H1 (cell line): Measurements from ENCODE around the gene RAB3GAP1. TPM values are rescaled to one million over a fixed set of nuclear protein-coding genes. Genes with fewer than 3 reads are reported as not detected.

Experiments
- CTCF ChIA-PET: fragments of 300-600 bp; sonication (Branson Sonifier 250); formaldehyde crosslinking; loops from one replicate; lab custom pipeline; 2021; ENCODE audit not compliant: partially characterized antibody; lab: Charles Lee
- POLR2A ChIA-PET: fragments of 300-600 bp; sonication (Branson Sonifier 250); formaldehyde crosslinking; loops from one replicate; lab custom pipeline; 2021; ENCODE audit warnings: inconsistent platforms; ENCODE audit not compliant: partially characterized antibody; lab: Charles Lee
- DNase-seq, 2 experiments: peaks; one replicate each; pipeline versions ENCODE4 v3.0.0 to v3.0.0-alpha.2; 2010 to 2022; ENCODE audit warnings: low spot score in 2 of 2, low read depth in 1 of 2, mixed read lengths in 1 of 2
- FAIRE-seq: peaks from 2 replicates; lab custom pipeline; 2011; peaks lifted over from hg19 to GRCh38; lab: Jason Lieb, UNC
- H2AFZ ChIP-seq: 2 replicates; pipeline ENCODE4 v1.8.1; 2012; ENCODE audit warnings: low read length, inconsistent platforms
- H2AK5ac ChIP-seq: 2 replicates; pipeline ENCODE4 v1.6.1; 2013; ENCODE audit warnings: low read depth, low read length
- H2BK120ac ChIP-seq: replicated peaks from 2 replicates; pipeline ENCODE3; 2013; ENCODE audit warnings: low read depth, low read length, inconsistent platforms
- H2BK12ac ChIP-seq: 2 replicates; pipeline ENCODE4 v1.6.1; 2013; ENCODE audit warnings: low read depth, low read length
- H2BK15ac ChIP-seq: 2 replicates; pipeline ENCODE4 v1.6.1; 2013; ENCODE audit warnings: low read length
- H2BK20ac ChIP-seq: 2 replicates; pipeline ENCODE4 v1.6.1; 2013; ENCODE audit warnings: low read length
- H2BK5ac ChIP-seq: 2 replicates; pipeline ENCODE4 v1.6.1; 2013; ENCODE audit warnings: low read depth, low read length
- H3K14ac ChIP-seq: 2 replicates; pipeline ENCODE4 v1.6.1; 2013; ENCODE audit warnings: inconsistent platforms; ENCODE audit not compliant: insufficient read length
- H3K18ac ChIP-seq: 2 replicates; pipeline ENCODE4 v1.6.1; 2013; ENCODE audit warnings: low read length; ENCODE audit errors: extremely low read depth
- H3K23ac ChIP-seq: 2 replicates; pipeline ENCODE4 v1.6.1; 2013; ENCODE audit warnings: inconsistent platforms; ENCODE audit not compliant: insufficient read length
- H3K23me2 ChIP-seq: 2 replicates; pipeline ENCODE4 v1.6.1; 2013; ENCODE audit warnings: low read depth, low read length
- H3K27ac ChIP-seq: 2 replicates; pipeline ENCODE4 v1.6.1; 2011; ENCODE audit warnings: low read depth, low read length, inconsistent platforms
- H3K27me3 ChIP-seq, 4 experiments: replicated peaks in 1 of 4; 1 replicate in 1 of 4; 2 replicates in 3 of 4; pipeline versions ENCODE4 v1.6.1 to v1.8.1; 2011 to 2013; ENCODE audit warnings: low read length in 3 of 4, mild to moderate bottlenecking in 3 of 4, inconsistent platforms in 2 of 4, mixed read lengths in 2 of 4, moderate library complexity in 1 of 4; ENCODE audit not compliant: control insufficient read depth in 3 of 4, insufficient read depth in 3 of 4; ENCODE audit errors: extremely low read depth in 1 of 4
- H3K36me3 ChIP-seq, 4 experiments: 2 replicates each; pipeline versions ENCODE4 v1.6.1 to v1.8.1; 2011 to 2013; ENCODE audit warnings: mild to moderate bottlenecking in 4 of 4, low read length in 3 of 4, moderate library complexity in 2 of 4, control low read depth in 1 of 4, inconsistent platforms in 1 of 4; ENCODE audit not compliant: insufficient read depth in 4 of 4, control insufficient read depth in 2 of 4
- H3K4ac ChIP-seq: replicated peaks from 2 replicates; pipeline ENCODE3; 2013; ENCODE audit warnings: low read length, low read depth, mixed read lengths, inconsistent platforms; ENCODE audit not compliant: insufficient read length
- H3K4me1 ChIP-seq, 4 experiments: replicated peaks in 1 of 4; 1 replicate in 1 of 4; 2 replicates in 3 of 4; pipeline versions ENCODE4 v1.6.1 to v1.8.1; 2011 to 2013; ENCODE audit warnings: low read length in 3 of 4, inconsistent platforms in 2 of 4, mixed read lengths in 1 of 4; ENCODE audit not compliant: insufficient read depth in 4 of 4, control insufficient read depth in 3 of 4
- H3K4me2 ChIP-seq, 2 experiments: 2 replicates each; pipeline versions ENCODE4 v1.6.1 to v1.8.1; 2011 to 2013; ENCODE audit warnings: low read depth in 2 of 2, low read length in 2 of 2, control low read depth in 1 of 2, inconsistent platforms in 1 of 2, mild to moderate bottlenecking in 1 of 2; ENCODE audit not compliant: insufficient read depth in 1 of 2
- H3K4me3 ChIP-seq, 4 experiments: fragments of 200-600, 300-600 bp in 1 of 4; sonication (generic), shearing (Covaris generic), sonication (Bioruptor Twin) in 1 of 4; 2 replicates each; pipeline versions ENCODE4 v1.5.1 to v1.8.1; 2011 to 2016; ENCODE audit warnings: low read length in 4 of 4, low read depth in 3 of 4, control low read depth in 2 of 4, inconsistent platforms in 2 of 4, mild to moderate bottlenecking in 2 of 4, mixed read lengths in 1 of 4, moderate library complexity in 1 of 4; ENCODE audit not compliant: insufficient read depth in 2 of 4; ENCODE audit errors: extremely low read depth in 1 of 4
- H3K56ac ChIP-seq: replicated peaks from 2 replicates; pipeline ENCODE3; 2013; ENCODE audit warnings: low read depth, mild to moderate bottlenecking, mixed read lengths, low read length, inconsistent platforms; ENCODE audit not compliant: insufficient read length
- H3K79me1 ChIP-seq: 2 replicates; pipeline ENCODE4 v1.6.1; 2013; ENCODE audit warnings: low read depth, low read length, control low read depth
- H3K79me2 ChIP-seq, 2 experiments: 2 replicates each; pipeline versions ENCODE4 v1.6.1 to v1.8.1; 2012 to 2013; ENCODE audit warnings: low read length in 2 of 2, mild to moderate bottlenecking in 2 of 2, inconsistent platforms in 1 of 2; ENCODE audit not compliant: insufficient read depth in 2 of 2, control insufficient read depth in 1 of 2
- H3K9ac ChIP-seq, 4 experiments: replicated peaks in 1 of 4; 1 replicate in 1 of 4; 2 replicates in 3 of 4; pipeline versions ENCODE4 v1.6.1 to v1.8.1; 2011 to 2013; ENCODE audit warnings: low read depth in 3 of 4, low read length in 3 of 4, control low read depth in 2 of 4, mild to moderate bottlenecking in 2 of 4, moderate library complexity in 2 of 4, inconsistent platforms in 1 of 4; ENCODE audit errors: extremely low read depth in 1 of 4
- H3K9me3 ChIP-seq, 2 experiments: 2 replicates each; pipeline versions ENCODE4 v1.6.1 to v1.8.1; 2012 to 2013; ENCODE audit warnings: mild to moderate bottlenecking in 2 of 2, moderate library complexity in 2 of 2, control low read depth in 1 of 2, inconsistent platforms in 1 of 2, low read depth in 1 of 2, low read length in 1 of 2, mixed read lengths in 1 of 2; ENCODE audit not compliant: insufficient read depth in 2 of 2
- H4K20me1 ChIP-seq, 2 experiments: replicated peaks in 1 of 2; 2 replicates each; pipeline versions ENCODE3 to v1.8.1; 2011 to 2013; ENCODE audit warnings: inconsistent platforms in 2 of 2, low read length in 2 of 2, mild to moderate bottlenecking in 1 of 2; ENCODE audit not compliant: insufficient read depth in 2 of 2, control insufficient read depth in 1 of 2
- H4K5ac ChIP-seq: 2 replicates; pipeline ENCODE4 v1.6.1; 2013; ENCODE audit warnings: low read length, low read depth, mixed read lengths, inconsistent platforms; ENCODE audit not compliant: insufficient read length
- H4K8ac ChIP-seq: 2 replicates; pipeline ENCODE4 v1.8.0; 2013; ENCODE audit warnings: mild to moderate bottlenecking, moderate library complexity, low read length, inconsistent platforms; ENCODE audit not compliant: insufficient read depth; ENCODE audit errors: extremely low read depth
- H4K91ac ChIP-seq: replicated peaks from 2 replicates; pipeline ENCODE3; 2013; ENCODE audit warnings: low read length, mixed read lengths, inconsistent platforms; ENCODE audit not compliant: insufficient read length
- CTCF ChIP-seq, 3 experiments: IDR thresholded peaks; 1 replicate in 2 of 3; 2 replicates in 1 of 3; pipeline versions ENCODE4 v1.5.1 to v1.6.1; 2011; ENCODE audit warnings: low read length in 3 of 3, mild to moderate bottlenecking in 3 of 3, inconsistent platforms in 2 of 3, low read depth in 1 of 3, moderate library complexity in 1 of 3; ENCODE audit not compliant: insufficient read depth in 1 of 3; ENCODE audit errors: control extremely low read depth in 1 of 3
- FOSL1 ChIP-seq: IDR thresholded peaks from 2 replicates; pipeline ENCODE4 v1.6.1; 2011; ENCODE audit warnings: mild to moderate bottlenecking, low read depth, low read length, moderate library complexity; ENCODE audit not compliant: insufficient read depth
- GABPA ChIP-seq: IDR thresholded peaks from 2 replicates; pipeline ENCODE4 v1.6.1; 2011; ENCODE audit warnings: mild to moderate bottlenecking, low read length, moderate library complexity, borderline replicate concordance; ENCODE audit not compliant: insufficient read depth
- KDM1A ChIP-seq: fragments of 200-600, 300-600 bp; sonication (generic); IDR thresholded peaks from 2 replicates; pipeline ENCODE4 v1.7.1; 2016; ENCODE audit warnings: mild to moderate bottlenecking, low read length, borderline replicate concordance
- SAP30 ChIP-seq: fragments of 300-600 bp; sonication (generic); IDR thresholded peaks from 2 replicates; pipeline ENCODE4 v1.7.1; 2012; ENCODE audit warnings: low read length, moderate library complexity, mild to moderate bottlenecking, inconsistent platforms; ENCODE audit not compliant: insufficient read depth, insufficient replicate concordance
- SP4 ChIP-seq: IDR thresholded peaks from 2 replicates; pipeline ENCODE4 v1.6.1; 2012; ENCODE audit warnings: low read length, inconsistent platforms
- WGBS, 2 experiments: shearing (Covaris generic) in 1 of 2; methylation state at CpG; one replicate each; pipeline versions ENCODE4 v1.1.6 to v1.1.7; 2013 to 2015; ENCODE audit warnings: low lambda C conversion rate in 2 of 2, mixed read lengths in 2 of 2, inconsistent platforms in 1 of 2, low coverage in 1 of 2, missing lambda C conversion rate in 1 of 2; ENCODE audit not compliant: insufficient replicate concordance in 2 of 2, insufficient coverage in 1 of 2, insufficient read length in 1 of 2; ENCODE audit errors: extremely low coverage in 1 of 2, missing lambda C conversion rate in 1 of 2; 5-methylcytosine and 5-hydroxymethylcytosine counted together
- polyA plus RNA-seq, 7 experiments: library from polyadenylated mRNA; depleted of rRNA in 3 of 7; stranded (reverse) in 5 of 7; unstranded in 2 of 7; fragments of >200 nt in 5 of 7; fragments of 200-250 nt in 2 of 7; gene quantifications; 1 replicate in 5 of 7; 2 replicates in 1 of 7; 4 replicates in 1 of 7; pipeline versions ENCODE4 v1.2.1 to v1.2.3, GENCODE V29; 2011 to 2013; ENCODE audit warnings: missing spikeins in 2 of 7, mixed read lengths in 2 of 7
- total RNA-seq: library from RNA; stranded (reverse); fragmentation: NEBNext Ultra II Directional; extraction: Animal tissue kit (Norgen Biotek cat#: 25700); gene quantifications from 2 replicates; pipeline ENCODE4 v1.2.1, GENCODE V29; 2021
- TF ChIP-seq, protein P1 (sequence below): IDR thresholded peaks from 2 replicates; pipeline ENCODE4 v1.6.1; 2011; ENCODE audit warnings: low read depth, mild to moderate bottlenecking, low read length; ENCODE audit not compliant: insufficient read depth
- TF ChIP-seq, protein P2 (sequence below): IDR thresholded peaks from 2 replicates; pipeline ENCODE4 v1.6.1; 2012; ENCODE audit warnings: inconsistent platforms

The RAB3GAP1 gene
- total and polyA plus RNA-seq, 2 of the 8 experiments (the other 6 are each of a cell fraction or from before 2014, with no cell fraction given), result 9.8 to 28.6 TPM

- peaks cover 0 to 4% (median 0%) of the 10 kb centered on the region in 4 experiments; a peak in 2 of 7 replicates for H3K27me3 ChIP-seq
- no peaks in the 10 kb centered on the region for H3K23me2 ChIP-seq
- no peak overlapping the region for H3K14ac ChIP-seq
- H2AFZ ChIP-seq, result peak overlapping the region; percentile 65
- no peak overlapping the region for H3K4me2 ChIP-seq
- H3K23ac ChIP-seq, result no peak overlapping the region
- no peak overlapping the region for H3K18ac ChIP-seq
- no peak overlapping the region for H2AK5ac ChIP-seq
- peaks cover 0 to 4% (median under 1%) of the 10 kb centered on the region in 4 experiments; a peak in 1 of 7 replicates for H3K4me1 ChIP-seq
- no peak overlapping the region for H3K27ac ChIP-seq
- H3K9me3 ChIP-seq, result no peaks in the 10 kb centered on the region
- H2BK15ac ChIP-seq, result no peak overlapping the region
- ChIA-PET CTCF (interaction anchor here (0.7 to 4.3 kb wide), 38 partner anchors 9 to 793 kb away, joined by 3 to 26 read pairs (median 4); no protein-coding TSS in a partner anchor), POLR2A (no interaction called here)
- no peak overlapping the region for H4K8ac ChIP-seq
- H4K5ac ChIP-seq, result no peak overlapping the region
- no peak overlapping the region for H2BK12ac ChIP-seq
- H3K4ac ChIP-seq, result no peak overlapping the region
- FAIRE-seq (peak; percentile 79), DNase-seq (peak; percentile 50 to 85)
- H3K4me3 ChIP-seq, result no peak overlapping the region
- H3K56ac ChIP-seq, result no peak overlapping the region
- H2BK5ac ChIP-seq, result no peak overlapping the region
- no peak overlapping the region for H4K91ac ChIP-seq
- H2BK20ac ChIP-seq, result no peak overlapping the region
- H4K20me1 ChIP-seq, result no peaks in the 10 kb centered on the region
- no peaks in the 10 kb centered on the region for H3K79me1 ChIP-seq
- H3K9ac ChIP-seq, result no peak overlapping the region
- H3K79me2 ChIP-seq, result no peaks in the 10 kb centered on the region
- 27% methylated on average over 17 of the region's 17 CpGs; no CpG with 5 or more reads in 1 of the 2 experiments for WGBS, 2 experiments
- no peaks in the 10 kb centered on the region for H3K36me3 ChIP-seq
- H2BK120ac ChIP-seq, result no peak overlapping the region
- TF ChIP-seq SAP30 (no peak), KDM1A (no peak), SP4 (no peak), FOSL1 (no peak), GABPA (no peak), CTCF (IDR thresholded peaks at IDR 0.05; ENCODE audit: control extremely low read depth in 1 of 3, insufficient read depth in 1 of 3, low read depth in 1 of 3, low read length in 3 of 3) (peak; percentile 85 to 92 (median 92))
- TF ChIP-seq, protein P1, sequence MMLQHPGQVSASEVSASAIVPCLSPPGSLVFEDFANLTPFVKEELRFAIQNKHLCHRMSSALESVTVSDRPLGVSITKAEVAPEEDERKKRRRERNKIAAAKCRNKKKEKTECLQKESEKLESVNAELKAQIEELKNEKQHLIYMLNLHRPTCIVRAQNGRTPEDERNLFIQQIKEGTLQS, result no peak
- TF ChIP-seq, protein P2, sequence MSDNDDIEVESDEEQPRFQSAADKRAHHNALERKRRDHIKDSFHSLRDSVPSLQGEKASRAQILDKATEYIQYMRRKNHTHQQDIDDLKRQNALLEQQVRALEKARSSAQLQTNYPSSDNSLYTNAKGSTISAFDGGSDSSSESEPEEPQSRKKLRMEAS, result peak; percentile 54; the same call in 1 of the 2 replicates
These were observed 47.9 kb upstream of the RAB3GAP1 start for GRCh38 chr2:135004005-135004746.
